Fibroblast of lung (primary cell): Measurements from ENCODE around the gene FTSJ1. TPM values are rescaled to one million over a fixed set of nuclear protein-coding genes. Genes with fewer than 3 reads are reported as not detected.

ENCODE experiments used
- DNase-seq, 2 donors: peaks; one replicate each; pipeline versions ENCODE4 v3.0.0 to v3.0.0-alpha.2; 2010; ENCODE audit warnings: low read depth in 2 of 2
- H2AFZ ChIP-seq: 2 replicates; pipeline ENCODE4 v1.5.1; 2012; ENCODE audit warnings: low read length, control low read depth, inconsistent platforms
- H3K27ac ChIP-seq: 2 replicates; pipeline ENCODE4 v1.5.1; 2011; ENCODE audit warnings: low read length, control low read depth; ENCODE audit not compliant: insufficient read depth
- H3K27me3 ChIP-seq: 2 replicates; pipeline ENCODE4 v1.5.1; 2011; ENCODE audit warnings: mild to moderate bottlenecking, low read length; ENCODE audit not compliant: control insufficient read depth, insufficient read depth
- H3K36me3 ChIP-seq: 2 replicates; pipeline ENCODE4 v1.5.1; 2011; ENCODE audit warnings: low read length; ENCODE audit not compliant: control insufficient read depth, insufficient read depth
- H3K4me1 ChIP-seq: 2 replicates; pipeline ENCODE4 v1.5.1; 2011; ENCODE audit warnings: low read length; ENCODE audit not compliant: control insufficient read depth, insufficient read depth; ENCODE audit errors: extremely low read depth
- H3K4me2 ChIP-seq: 2 replicates; pipeline ENCODE4 v1.5.1; 2011; ENCODE audit warnings: low read length, control low read depth; ENCODE audit not compliant: insufficient read depth; ENCODE audit errors: extremely low read depth
- H3K4me3 ChIP-seq, 4 experiments: fragments of 200-600 bp in 1 of 4; sonication (generic) in 1 of 4; replicated peaks in 1 of 4; 2 replicates each; pipeline ENCODE4 v1.5.1; 2011 to 2016; ENCODE audit warnings: low read length in 4 of 4, low read depth in 3 of 4, mild to moderate bottlenecking in 3 of 4, control low read depth in 2 of 4, inconsistent platforms in 1 of 4, mixed read lengths in 1 of 4; ENCODE audit not compliant: insufficient read depth in 1 of 4; ENCODE audit errors: control extremely low read depth in 1 of 4
- H3K79me2 ChIP-seq: 2 replicates; pipeline ENCODE4 v1.5.1; 2012; ENCODE audit warnings: mild to moderate bottlenecking, low read length, inconsistent platforms; ENCODE audit not compliant: control insufficient read depth, insufficient read depth
- H3K9ac ChIP-seq: 2 replicates; pipeline ENCODE4 v1.5.1; 2011; ENCODE audit warnings: mild to moderate bottlenecking, low read length, control low read depth; ENCODE audit not compliant: insufficient read depth
- H3K9me3 ChIP-seq: 2 replicates; pipeline ENCODE4 v1.5.1; 2012; ENCODE audit warnings: low read depth, low read length; ENCODE audit not compliant: control insufficient read depth, insufficient read depth
- H4K20me1 ChIP-seq: 2 replicates; pipeline ENCODE4 v1.5.1; 2011; ENCODE audit warnings: low read length; ENCODE audit not compliant: control insufficient read depth, insufficient read depth; ENCODE audit errors: extremely low read depth
- CTCF ChIP-seq, 2 donors: IDR thresholded peaks in 1 of 2; conservative IDR thresholded peaks in 1 of 2; 1 replicate in 1 of 2; 2 replicates in 1 of 2; pipeline ENCODE4 v1.5.1; 2011 to 2012; ENCODE audit warnings: low read length in 2 of 2, control low read depth in 1 of 2, inconsistent platforms in 1 of 2, low read depth in 1 of 2, mild to moderate bottlenecking in 1 of 2
- EZH2 ChIP-seq: IDR thresholded peaks from 2 replicates; pipeline ENCODE4 v1.5.1; 2012; ENCODE audit warnings: low read length, control low read depth, mild to moderate bottlenecking; ENCODE audit errors: missing control alignments
- polyA plus RNA-seq, 2 donors: library from polyadenylated mRNA; depleted of rRNA in 1 of 2; stranded (reverse) in 1 of 2; unstranded in 1 of 2; fragments of >200 nt; gene quantifications; 2 replicates each; pipeline ENCODE4 v1.2.1, GENCODE V29; 2011 to 2012; ENCODE audit warnings: missing spikeins in 1 of 2
- total RNA-seq: library from RNA; depleted of rRNA; stranded (reverse); fragments of >200 nt; gene quantifications from 2 replicates; pipeline ENCODE4 v1.2.1, GENCODE V29; 2014

FTSJ1 gene
- total and polyA plus RNA-seq, 2 donors (not counting 1 experiment from before 2014, with no cell fraction given): 29.4 to 30.2 TPM

- Histone ChIP-seq H3K79me2 (no peaks in the 10 kb centered on the region), H3K4me3 (no peak overlapping the region), H3K9ac (no peak overlapping the region), H3K4me2 (no peak overlapping the region), H4K20me1 (no peaks in the 10 kb centered on the region), H3K36me3 (no peaks in the 10 kb centered on the region), H3K9me3 (no peaks in the 10 kb centered on the region), H2AFZ (no peak overlapping the region), H3K27me3 (no peaks in the 10 kb centered on the region), H3K27ac (no peak overlapping the region), H3K4me1 (no peaks in the 10 kb centered on the region)
- DNase-seq: no peak
- TF ChIP-seq CTCF (conservative IDR thresholded peaks at IDR 0.05 in 1 of 2, IDR thresholded peaks at IDR 0.05 in 1 of 2; ENCODE audit: low read depth in 1 of 2, low read length in 2 of 2) (no peak), EZH2 (no peak)
Measured at GRCh38 chrX:48513670-48514069, 37.7 kb downstream of the FTSJ1 start.

GRCh38 chrX:48514126-48514806 lies 38.3 kb downstream of the FTSJ1 start:
- Histone ChIP-seq H3K79me2 (no peaks in the 10 kb centered on the region), H3K9ac (no peak overlapping the region), H3K4me2 (no peak overlapping the region), H3K4me1 (no peaks in the 10 kb centered on the region), H3K27ac (no peak overlapping the region), H3K27me3 (no peaks in the 10 kb centered on the region), H3K9me3 (no peaks in the 10 kb centered on the region), H3K36me3 (no peaks in the 10 kb centered on the region), H3K4me3 (no peak overlapping the region), H2AFZ (no peak overlapping the region), H4K20me1 (no peaks in the 10 kb centered on the region)
- no peak for TF ChIP-seq CTCF (conservative IDR thresholded peaks at IDR 0.05 in 1 of 2, IDR thresholded peaks at IDR 0.05 in 1 of 2; ENCODE audit: low read depth in 1 of 2, low read length in 2 of 2)
- no peak for TF ChIP-seq EZH2
- DNase-seq: no peak

DNA sequence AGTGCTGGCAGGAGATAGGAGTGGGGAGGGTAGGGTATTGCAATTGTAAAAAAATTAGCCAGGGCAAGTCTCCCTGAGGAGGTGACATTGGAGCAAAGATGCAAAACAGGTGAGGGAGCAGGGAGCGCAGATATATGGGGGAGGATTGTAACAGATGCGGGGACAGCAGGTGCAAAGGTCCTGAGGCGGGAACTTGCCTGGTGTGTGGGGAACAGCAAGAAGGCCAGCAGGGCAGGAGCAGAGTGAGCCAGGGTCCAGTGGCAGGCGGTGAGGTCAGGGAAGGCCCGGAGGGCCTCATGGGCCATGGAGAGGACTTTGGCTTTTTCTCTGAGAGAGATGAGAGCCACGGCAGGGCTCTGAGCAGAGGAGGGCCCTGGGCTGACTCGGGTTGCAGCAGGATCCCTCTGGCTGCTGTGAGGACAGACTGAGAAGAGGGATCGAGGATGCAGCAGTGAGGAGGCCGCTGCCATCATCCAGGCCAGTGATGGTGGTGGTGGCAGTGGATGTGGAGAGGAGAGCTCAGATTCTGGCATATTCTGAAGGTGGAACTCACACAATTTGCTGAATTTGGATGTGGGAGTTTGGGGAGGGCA lies 39.0 kb downstream of the FTSJ1 start:
- no peaks in the 10 kb centered on the region for H3K27me3 ChIP-seq
- no peak overlapping the region for H3K4me2 ChIP-seq
- TF ChIP-seq CTCF (conservative IDR thresholded peaks at IDR 0.05 in 1 of 2, IDR thresholded peaks at IDR 0.05 in 1 of 2; ENCODE audit: low read depth in 1 of 2, low read length in 2 of 2): no peak
- no peak for TF ChIP-seq EZH2
- H3K4me3 ChIP-seq: no peak overlapping the region
- H3K27ac ChIP-seq: no peak overlapping the region
- no peaks in the 10 kb centered on the region for H3K36me3 ChIP-seq
- H3K9ac ChIP-seq: no peak overlapping the region
- no peaks in the 10 kb centered on the region for H3K4me1 ChIP-seq
- no peaks in the 10 kb centered on the region for H4K20me1 ChIP-seq
- no peaks in the 10 kb centered on the region for H3K9me3 ChIP-seq
- no peaks in the 10 kb centered on the region for H3K79me2 ChIP-seq
- no peak overlapping the region for H2AFZ ChIP-seq
- DNase-seq: no peak
